Stimulated activated CD8-positive, alpha-beta memory T cell treated with anti-CD3 and anti-CD28 coated beads, Interleukin-12 subunit alpha, Interleukin-12 subunit beta, amount 100 ng/mL, for 1 hour (primary cell): ENCODE results near the gene SDF2L1.

Experiments
- DNase-seq: peaks from one replicate; pipeline ENCODE4 v3.0.0-alpha.2; 2020; ENCODE audit warnings: low read depth

Gene SDF2L1

DNA sequence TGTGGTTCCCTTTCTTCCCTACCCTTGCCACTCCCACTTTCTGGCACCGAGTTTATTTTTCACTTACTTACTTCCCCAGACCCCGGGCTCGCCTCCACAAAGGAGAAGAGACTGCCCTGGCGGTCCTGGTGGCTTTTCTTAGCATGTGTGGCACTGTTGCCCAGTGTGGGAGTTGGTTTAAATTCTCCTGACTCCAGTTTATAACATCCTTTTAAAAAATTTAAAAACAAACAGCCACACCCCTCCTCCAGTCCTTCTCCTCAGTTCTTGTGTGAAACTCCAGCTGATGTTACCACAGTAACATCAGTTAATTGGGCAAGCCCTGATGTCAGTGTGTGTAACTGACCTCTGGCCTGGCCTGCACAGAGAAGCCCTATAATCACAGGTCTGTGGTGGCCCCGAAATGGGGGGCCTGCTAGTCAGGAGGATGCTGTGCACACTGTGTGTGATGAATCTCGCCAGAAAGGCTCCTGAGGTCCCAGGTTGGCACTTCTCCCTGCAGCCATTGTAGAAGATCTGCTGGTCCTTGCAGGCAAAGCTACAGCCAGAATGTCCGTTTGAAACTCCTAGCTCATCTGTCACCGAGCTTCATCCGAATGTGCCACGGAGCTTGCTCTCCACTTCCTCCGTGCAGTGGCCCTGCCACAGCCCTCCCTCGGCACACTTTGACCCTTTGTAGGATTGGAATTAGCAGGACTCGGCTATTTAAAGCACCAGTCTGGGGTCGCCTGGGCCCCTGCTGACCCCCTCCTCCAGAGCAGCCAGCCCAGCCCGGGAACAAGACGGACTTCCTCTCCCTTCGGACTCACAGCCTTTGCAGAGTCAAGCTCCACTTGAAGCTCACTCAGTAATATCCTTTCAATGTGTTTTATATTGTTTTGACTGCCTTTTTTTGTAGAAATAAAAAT is 19.8 kb upstream of the SDF2L1 start:
- DNase-seq: no peak

GRCh38 chr22:21622919-21623647 is 19.0 kb upstream of the SDF2L1 start:
- no peak for DNase-seq

DNA sequence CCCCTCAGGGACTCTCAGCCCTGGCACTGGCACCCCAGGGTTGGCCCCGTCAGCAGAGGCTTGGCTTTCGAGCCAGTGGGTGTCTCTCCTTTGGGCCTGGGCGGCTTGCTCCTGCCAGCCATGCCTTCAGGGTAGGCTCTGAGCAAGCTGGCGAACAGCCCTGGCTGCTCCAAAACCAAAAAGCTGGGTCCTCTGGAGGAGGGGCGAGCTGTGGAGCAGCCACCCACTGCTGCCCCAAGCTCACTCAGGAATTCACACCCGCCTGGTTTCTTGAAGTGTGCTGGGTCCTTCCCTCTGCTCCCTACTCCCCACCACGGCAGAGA is 18.5 kb upstream of the SDF2L1 start:
- DNase-seq: no peak

GRCh38 chr22:21624120-21624879 is 17.8 kb upstream of the SDF2L1 start:
- DNase-seq: no peak

GRCh38 chr22:21624880-21625791 is 17.0 kb upstream of the SDF2L1 start:
- no peak for DNase-seq

DNA sequence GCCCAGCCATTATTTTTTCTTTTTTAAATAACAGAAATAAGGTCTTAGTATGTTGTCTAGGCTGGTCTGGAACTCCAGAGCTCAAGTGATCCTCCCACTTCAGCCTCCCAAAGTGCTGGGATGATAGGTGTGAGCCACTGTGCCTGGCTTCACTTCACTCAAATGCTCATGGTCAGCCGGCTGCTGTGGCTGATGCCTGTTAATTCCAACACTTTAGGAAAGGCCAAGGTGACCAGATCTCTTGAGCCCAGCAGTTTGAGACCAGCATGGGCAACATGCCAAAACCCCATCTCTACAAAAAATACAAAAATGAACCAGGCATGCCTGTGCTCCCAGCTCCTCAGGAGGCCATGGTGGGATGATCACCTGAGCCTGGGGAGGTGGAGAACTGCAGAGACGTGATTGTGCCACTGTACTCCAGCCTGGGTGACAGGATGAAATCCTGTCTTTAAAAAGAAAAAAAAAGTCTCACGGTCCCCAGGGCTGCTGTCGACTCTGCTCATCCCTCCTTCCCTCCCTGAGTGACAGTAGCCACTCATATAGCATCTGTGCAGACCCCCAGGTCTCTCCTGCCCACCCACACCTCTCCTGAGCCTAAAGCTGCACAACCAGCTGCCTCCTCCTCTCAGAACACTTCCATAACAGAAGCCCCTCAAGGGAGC is 15.9 kb upstream of the SDF2L1 start:
- DNase-seq: no peak

GRCh38 chr22:21626735-21627469 is 15.2 kb upstream of the SDF2L1 start:
- DNase-seq: no peak

DNA sequence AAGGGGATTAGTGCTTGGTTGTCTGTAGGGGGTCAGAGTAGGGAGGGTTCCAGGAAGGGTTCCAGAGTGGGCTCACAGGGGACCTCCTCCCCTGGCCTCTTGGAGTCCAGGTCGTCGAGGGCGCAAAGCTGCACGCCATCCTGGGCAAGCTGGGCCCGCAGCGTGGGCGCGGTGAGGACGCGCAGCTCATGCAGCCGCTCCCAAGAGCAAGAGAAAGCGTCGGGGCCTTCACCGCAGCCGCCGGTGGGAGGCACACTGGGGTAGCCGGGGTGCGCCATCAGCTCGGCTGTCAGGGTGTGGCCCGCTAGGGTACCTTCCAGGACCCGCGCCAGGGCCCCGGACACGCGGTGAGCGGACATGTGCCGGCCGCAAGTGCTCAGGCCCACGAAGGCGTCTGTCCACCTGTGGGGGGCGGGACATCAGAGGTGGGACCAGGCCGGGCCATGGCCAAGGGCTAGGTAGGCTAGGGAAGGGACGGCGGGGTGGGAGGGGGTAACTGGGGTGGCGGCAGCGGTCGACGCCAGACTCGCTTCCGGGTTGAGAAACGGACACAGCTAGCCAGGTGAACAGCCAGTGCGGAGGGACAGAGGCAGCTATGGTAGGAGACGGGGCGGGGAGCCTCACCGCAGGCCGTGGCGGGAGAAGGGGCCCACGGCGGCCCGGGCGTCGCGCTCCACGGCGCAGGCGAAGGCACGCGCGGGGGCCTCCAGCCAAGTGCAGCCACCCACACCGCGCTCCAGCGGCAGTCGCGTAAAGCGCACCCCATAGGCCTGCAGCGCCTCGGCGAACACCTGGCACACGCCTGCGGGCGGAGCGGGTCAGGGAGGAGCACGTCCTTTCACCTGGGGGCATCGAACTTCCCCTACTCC is 13.5 kb upstream of the SDF2L1 start:
- DNase-seq: no peak

- DNase-seq: peak; percentile 92
Measured at GRCh38 chr22:21629255-21630149, 12.6 kb upstream of the SDF2L1 start, which contains the start of gene YDJC. Gene YDJC (minus strand): TSS chr22:21630022. CDS start chr22:21630014, 8 bp downstream.

GRCh38 chr22:21631025-21631424 is 11.1 kb upstream of the SDF2L1 start:
- DNase-seq: no peak

DNA sequence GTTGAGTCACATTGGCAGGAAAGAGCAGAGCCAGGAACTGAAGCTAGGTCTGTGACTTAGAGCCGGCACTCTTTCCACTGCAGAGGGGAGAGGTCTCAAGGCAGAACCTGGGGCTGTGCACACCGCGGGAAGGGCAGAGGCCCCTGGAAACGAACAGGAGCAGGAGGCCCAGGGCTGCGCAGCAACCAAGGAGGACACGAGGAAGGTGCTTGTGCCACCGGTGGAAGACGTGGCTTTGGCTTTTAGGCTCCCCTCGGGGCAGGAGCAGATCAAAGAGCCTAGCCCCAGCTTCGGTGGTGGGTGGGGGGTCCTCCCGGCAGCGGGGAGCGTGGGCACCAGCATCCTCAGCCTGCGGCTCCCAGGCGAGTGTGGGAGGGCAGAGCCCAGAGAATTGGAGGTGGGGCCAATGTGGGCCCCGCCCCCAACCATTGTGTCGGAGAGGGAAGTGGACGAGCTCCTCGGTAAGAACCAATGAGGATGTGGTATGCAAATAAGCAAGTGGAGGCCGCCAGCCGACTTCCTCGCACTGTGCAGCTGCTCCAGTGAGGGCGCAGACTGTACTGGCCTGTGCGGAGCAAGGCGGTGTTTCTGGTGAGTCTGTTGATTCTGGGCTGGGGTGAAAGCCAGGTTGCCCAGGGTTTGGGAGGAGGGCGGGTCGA is 9.7 kb upstream of the SDF2L1 start, which contains the start of gene CCDC116:
TSS of gene CCDC116 (plus strand) at position 524 of the 659 bp plus-strand sequence. CDS start 422 bp downstream, outside the sequence.
- no peak for DNase-seq

DNA sequence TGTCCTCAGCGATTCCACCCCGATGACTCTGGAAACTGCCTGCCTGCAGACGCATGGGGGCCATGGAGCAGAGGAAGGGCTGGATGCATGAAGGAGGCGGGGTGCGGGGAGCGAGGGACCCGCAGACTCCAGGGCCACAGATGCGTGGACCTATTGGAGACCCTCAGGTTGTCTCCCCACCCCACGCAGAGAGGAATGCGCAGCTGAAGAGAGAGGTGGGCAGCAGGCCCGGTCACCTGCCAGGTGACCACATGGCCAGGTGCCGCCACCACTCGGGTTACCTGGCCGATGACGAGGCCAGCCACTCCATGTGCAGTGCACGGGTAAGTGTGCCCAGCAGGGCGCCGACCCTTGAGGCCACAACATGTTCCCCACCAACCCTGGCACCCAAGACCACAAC is 9.2 kb upstream of the SDF2L1 start:
- no peak for DNase-seq

DNA sequence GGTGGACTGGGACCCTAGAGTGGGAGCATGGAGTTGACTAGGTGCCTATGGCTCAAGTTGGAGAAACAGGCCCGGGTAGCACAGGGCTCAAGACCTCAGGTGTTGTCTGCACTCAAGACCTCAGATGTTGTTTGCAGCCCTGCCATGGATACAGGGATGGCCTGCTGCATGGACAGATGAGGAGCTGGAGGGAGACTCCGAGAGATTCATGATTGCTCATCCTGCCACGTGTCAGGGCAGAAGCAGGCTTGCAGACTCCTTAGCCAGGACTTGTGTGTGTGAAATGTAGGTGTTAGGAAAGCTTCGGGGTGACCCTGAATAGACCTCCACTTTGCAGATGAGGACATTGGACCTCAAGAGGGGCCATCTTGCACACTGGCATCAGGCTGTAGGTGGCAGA is 8.6 kb upstream of the SDF2L1 start:
- DNase-seq: no peak

- no peak for DNase-seq
Measured at GRCh38 chr22:21634081-21634480, 8.0 kb upstream of the SDF2L1 start.

DNA sequence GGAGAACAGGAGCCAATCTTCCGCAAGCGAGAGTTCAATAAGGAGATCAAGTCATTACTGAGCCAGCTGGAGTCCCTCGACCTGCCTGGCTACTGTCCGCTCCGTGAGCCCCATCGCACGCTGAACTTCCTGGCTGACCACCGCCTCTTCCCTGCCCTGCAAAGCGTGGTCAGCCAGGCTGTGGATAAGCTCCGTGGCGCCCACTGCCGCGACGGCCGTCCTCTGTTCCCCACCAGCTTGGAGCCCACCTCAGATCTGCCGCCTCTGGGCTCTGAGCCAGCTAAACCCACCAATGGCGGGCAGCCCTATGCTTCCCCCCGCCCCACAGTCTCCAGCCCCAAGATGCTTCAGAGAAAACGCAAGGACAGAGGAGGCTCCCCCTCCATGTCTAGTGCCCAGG is 7.3 kb upstream of the SDF2L1 start:
- DNase-seq: no peak

DNA sequence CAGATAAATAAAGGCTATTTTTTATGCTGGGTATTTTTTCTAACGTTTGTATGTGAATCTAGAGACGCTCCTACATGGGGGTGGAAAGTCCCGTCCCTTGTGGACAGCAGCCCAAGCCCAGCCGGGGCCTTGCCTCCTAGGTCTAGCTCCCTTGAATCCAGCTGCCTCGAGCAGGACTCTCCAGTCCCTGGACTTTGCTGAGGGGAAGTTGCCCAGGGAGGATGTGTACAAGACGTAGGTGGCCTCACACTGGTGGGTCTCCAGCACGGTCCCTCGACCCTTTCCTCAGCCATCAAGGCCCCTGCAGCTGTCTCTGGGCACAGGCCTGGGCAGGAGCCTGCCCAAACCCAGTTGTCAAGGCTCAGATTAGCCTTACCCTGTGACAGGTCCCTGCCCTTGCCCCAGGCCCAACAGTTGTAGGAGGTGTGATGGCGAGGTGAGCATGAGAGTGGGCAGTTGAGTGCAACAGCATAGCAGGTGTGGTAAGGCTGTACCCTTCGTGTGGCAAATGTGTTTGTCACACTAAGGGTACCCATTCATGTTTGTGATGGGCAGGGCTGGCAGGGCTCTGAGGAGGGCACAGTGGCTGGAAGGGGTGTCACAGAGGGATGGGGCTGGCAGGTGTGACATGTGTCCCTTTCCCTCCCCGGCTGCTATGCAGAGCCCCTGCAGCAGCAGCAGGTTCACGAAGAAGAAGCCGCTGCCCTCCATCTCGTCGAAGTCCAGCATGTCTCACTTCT is 6.2 kb upstream of the SDF2L1 start:
- no peak for DNase-seq
